DMS114 treated with DMSO at 0.1 percent for 48 hours (cell line): Measurements from ENCODE around the gene ZCCHC2.

Experiments used
- DNase-seq: peaks from one replicate; lab custom pipeline; 2025; ENCODE audit not compliant: unreplicated experiment; lab: John Stamatoyannopoulos, UW

The ZCCHC2 gene

GRCh38 chr18:62522504-62523254, at the start of gene ZCCHC2:
Gene ZCCHC2, plus strand, starts transcription at chr18:62523025. Its CDS starts 400 bp downstream, at chr18:62523425.
- DNase-seq = peak; percentile 74

GRCh38 chr18:62479574-62479973, 43.3 kb upstream of the ZCCHC2 start:
- DNase-seq = no peak

- DNase-seq = no peak
These were observed 41.9 kb upstream of the ZCCHC2 start for GRCh38 chr18:62480927-62481326.

- DNase-seq = no peak
These were observed 37.9 kb upstream of the ZCCHC2 start for GRCh38 chr18:62484941-62485340.

GRCh38 chr18:62485684-62486083, 37.1 kb upstream of the ZCCHC2 start:
- DNase-seq = no peak

GRCh38 chr18:62486290-62486964, 36.4 kb upstream of the ZCCHC2 start:
- DNase-seq = no peak

GRCh38 chr18:62487161-62487560, 35.7 kb upstream of the ZCCHC2 start:
- DNase-seq = no peak

GRCh38 chr18:62490967-62491695, 31.7 kb upstream of the ZCCHC2 start:
- no peak for DNase-seq

- DNase-seq = no peak
These were observed 29.6 kb upstream of the ZCCHC2 start for GRCh38 chr18:62493033-62493862.

GRCh38 chr18:62494764-62495163, 28.1 kb upstream of the ZCCHC2 start:
- DNase-seq = no peak

GRCh38 chr18:62496262-62496661, 26.6 kb upstream of the ZCCHC2 start:
- DNase-seq = no peak

- no peak for DNase-seq
These were observed 25.5 kb upstream of the ZCCHC2 start for GRCh38 chr18:62497190-62497772.

GRCh38 chr18:62498616-62499262, 24.1 kb upstream of the ZCCHC2 start:
- DNase-seq = no peak

- DNase-seq = no peak
These were observed 23.6 kb upstream of the ZCCHC2 start for GRCh38 chr18:62499263-62499650.

GRCh38 chr18:62500174-62500573, 22.7 kb upstream of the ZCCHC2 start:
- DNase-seq = no peak

GRCh38 chr18:62500966-62501591, 21.7 kb upstream of the ZCCHC2 start:
- DNase-seq = no peak

- DNase-seq = no peak
These were observed 16.9 kb upstream of the ZCCHC2 start for GRCh38 chr18:62505669-62506494.

GRCh38 chr18:62506495-62507143, 16.2 kb upstream of the ZCCHC2 start:
- DNase-seq = no peak
